Activated CD8-positive, alpha-beta memory T cell treated with anti-CD3 and anti-CD28 coated beads for 4 hours (primary cell): ENCODE measurements around the gene ANKRD36.
"Not testable (repeated sequence)": the region's sequence is repeated elsewhere in the genome, so short reads cannot be mapped to it uniquely, and the experiment has no call there.

Source experiments
- DNase-seq, 2 donors: peaks; one replicate each; pipeline ENCODE4 v3.0.0-alpha.2; 2020; ENCODE audit warnings: low read depth in 2 of 2

ANKRD36 gene

GRCh38 chr2:97293687-97294086, 180.7 kb downstream of the ANKRD36 start:
- DNase-seq = not testable (repeated sequence)
